Amygdala (tissue), 56 donors: ENCODE results near the gene CCDC178.

Experiments
- DNase-seq, 56 donors: peaks; one replicate each; lab custom pipeline; 2025; lab: John Stamatoyannopoulos, UW

The CCDC178 gene

DNA sequence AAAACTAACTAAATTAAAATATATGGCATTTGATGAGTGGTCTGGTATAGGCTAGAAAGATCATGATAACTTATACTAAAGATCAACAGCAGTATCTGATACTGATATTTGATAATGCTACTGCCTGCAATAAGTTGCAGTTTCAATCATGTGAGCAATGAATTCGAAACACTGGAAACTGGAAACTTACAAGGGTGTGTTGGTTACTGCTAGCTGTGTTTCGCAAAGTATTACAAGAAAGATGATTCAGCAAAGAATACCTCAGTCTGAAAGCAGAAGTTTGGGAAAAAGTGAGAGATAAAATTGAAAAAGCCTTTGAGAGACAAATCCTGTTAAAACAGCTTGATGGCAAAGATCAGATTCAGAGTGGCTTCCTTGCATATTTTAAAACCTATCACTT, 294.5 kb downstream of the CCDC178 start:
- no peak for DNase-seq

DNA sequence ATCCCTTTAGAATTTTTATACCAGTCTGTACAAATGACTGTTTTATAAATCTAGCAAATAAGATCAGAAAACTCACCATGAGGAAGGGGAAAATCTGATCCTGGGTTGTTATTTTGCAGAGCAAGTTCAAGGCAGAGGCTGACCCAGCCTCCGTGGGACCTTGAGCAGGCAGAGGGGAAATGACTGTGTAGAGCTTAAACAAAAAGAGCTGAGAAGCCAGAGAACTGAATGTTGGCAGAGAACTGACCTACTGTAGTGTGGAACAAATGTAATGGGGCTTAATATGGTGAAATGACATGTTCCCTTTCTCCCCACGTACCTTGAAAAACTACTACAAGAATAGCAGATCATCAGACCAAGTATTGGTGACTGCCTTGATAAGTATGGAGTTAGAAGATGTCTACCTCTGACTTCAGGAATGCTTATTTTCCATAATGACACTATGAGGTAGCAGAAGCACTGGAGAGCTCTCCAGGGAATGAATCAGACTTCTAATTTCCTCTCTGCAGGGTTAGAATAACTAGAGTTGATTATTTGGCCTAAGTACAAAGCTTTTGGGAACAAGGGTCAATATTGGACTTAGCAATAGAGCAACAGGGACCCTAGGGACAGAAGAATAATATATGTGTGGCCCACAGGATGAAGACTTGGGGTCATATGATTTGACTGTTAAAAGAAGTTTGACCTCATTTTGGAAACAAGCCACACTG, 304.4 kb downstream of the CCDC178 start:
- DNase-seq: no peak

DNA sequence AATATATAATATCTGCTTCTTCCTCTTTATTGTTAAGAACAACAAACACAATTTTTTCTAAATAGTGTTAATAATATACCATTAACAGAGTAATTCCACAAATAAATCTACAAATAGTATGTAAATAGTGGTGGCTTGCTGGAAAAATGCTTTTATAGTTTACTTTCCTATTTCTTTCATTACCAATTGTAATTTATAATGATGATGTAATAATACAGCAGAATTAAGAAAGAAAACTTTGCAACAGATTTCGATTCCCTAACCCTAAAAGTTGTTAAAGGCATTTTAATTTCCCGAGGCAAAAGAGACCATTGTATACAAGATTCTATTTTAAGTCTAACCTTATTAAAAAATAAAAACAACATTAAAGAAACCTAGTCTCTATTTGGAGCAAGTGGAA, 307.9 kb downstream of the CCDC178 start:
- DNase-seq: no peak

DNA sequence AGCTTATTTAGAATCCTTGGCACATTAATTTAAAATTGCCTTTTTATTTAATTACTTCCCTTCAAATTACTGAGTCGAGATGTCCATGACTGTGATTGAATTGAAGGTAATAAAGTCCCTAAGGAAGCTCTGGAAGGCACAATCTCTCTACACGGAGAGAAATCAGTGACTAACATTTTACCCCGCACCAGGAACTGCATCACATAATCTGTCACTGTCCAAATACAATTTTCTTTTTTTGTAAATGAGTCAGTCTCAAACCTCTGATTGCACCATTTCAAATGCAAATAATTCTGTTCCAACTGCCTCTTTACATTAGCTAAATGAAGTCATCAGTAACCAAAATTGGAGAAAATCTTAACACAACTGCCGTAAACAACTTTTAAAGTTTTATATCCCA, 311.9 kb downstream of the CCDC178 start:
- DNase-seq: no peak

DNA sequence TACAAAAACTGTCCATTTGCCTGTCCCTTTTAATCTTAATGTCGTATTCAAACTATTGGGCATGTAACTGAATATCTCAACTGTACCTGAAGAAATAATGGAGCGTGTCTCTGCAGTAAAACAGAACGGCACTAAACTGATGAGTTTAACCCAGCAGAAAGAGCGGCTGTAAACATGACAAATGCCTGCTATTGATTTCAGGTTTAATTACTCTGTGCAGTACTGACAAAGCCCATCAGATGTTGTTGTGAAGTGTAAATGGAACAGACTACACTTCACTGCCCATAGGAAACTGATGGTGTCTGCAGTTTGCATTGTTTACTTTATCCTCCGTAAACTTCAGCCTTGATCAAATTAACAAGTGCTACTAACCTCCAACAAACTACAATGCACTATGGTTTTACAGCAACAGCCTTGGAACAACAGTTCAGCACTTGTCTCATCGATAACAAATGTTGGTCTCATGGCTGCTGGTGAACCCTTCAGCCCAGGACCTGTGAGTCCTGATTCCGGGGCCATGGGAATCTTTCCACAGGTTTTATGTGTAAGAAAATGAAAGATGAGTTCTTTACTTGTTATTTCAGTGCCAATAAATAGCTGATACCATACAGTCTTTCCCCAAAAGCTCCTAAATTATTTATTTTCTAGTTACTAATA, 316.5 kb downstream of the CCDC178 start:
- DNase-seq: no peak

DNA sequence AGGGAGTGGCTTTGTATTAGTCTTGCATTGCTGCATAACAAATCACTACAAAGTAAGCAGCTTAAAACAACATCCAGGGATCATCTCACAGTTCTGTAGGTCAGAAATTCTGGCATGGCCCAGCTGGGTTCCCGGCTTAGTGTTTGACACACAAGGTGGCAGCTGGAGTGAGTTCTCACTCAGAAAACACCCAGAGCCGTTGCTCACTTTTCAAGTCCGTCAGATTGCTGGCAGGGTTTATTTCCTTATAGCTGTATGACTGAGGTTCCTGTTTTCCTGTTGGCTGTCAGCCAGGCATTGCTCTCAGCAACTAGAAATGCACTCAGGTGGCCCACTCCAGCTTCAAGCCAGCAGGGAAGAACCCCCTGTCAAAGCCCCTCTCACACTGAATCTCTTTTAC, 324.1 kb downstream of the CCDC178 start:
- no peak for DNase-seq

DNA sequence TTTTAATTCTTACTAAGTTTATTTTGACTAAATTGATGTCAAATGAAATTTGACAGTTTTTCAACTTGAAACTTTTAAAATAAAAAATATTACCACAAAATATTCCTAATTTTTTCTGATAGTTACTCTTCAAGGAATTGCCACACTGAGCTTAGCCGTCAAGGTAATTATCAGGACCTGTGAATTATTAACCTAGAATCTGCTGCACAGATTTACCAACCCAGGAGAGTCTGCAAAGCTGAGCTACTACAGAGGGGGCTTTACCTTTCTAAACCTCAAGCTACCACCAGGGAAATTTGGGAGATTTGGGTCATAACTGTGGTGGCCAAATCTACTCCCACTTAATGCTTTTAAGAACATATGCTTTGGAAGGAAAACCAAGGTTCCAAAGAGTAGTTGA, 324.6 kb downstream of the CCDC178 start:
- DNase-seq: no peak

DNA sequence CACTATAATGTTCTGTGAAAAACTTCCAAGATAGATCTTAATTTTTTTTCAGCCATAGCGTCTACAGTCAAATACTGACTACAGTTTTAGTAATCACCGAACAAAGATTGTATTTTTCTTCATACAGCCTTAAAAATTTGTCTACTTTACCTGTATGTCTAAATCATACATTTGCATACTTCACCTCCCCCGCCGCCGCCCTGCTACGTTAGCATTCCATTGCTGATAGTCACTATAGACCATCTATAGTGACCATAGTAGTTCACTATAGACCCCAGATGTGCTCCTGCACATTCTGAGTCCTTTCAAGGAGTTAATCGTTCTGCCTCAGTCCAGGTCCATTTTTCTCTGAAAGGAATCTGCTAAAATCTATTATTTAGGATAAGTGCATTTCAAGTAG, 325.0 kb downstream of the CCDC178 start:
- DNase-seq: no peak

DNA sequence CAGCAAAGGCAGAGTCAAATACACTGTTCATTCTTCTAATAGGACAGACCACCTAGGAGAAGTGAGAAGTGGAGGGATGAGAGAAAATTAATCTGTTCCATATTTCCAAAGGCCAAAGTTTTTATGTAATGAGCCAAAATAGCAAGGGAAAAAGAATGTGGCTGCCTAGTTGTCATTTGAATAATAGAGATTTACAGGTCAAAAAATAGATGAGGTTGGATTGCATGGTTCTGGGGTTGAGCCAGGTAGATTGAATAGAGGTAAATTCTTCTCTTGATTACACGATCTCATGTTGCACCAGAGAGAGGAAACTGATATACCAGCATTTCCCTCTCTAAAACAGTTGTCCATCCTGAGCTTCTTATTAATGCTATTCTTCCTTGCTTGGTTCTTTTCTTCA, 325.8 kb downstream of the CCDC178 start:
- DNase-seq: no peak

DNA sequence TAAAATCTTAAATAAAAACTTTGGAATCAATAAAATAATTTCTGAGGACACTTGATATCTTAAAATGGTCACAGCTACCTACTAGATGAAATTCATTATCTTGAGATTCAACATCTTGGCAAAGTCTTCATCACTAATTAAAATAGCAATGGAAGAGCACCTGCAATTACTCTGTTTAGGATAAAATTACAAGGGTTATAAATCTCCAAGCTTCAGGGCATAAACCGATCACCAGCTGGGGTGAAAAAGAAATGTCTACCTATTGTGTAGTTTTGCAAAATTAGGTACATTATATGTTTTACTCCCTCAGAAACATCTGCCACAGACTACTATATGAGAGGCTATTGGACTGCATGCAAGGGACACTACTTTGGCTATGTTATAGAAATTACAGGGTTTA, 327.1 kb downstream of the CCDC178 start:
- no peak for DNase-seq

DNA sequence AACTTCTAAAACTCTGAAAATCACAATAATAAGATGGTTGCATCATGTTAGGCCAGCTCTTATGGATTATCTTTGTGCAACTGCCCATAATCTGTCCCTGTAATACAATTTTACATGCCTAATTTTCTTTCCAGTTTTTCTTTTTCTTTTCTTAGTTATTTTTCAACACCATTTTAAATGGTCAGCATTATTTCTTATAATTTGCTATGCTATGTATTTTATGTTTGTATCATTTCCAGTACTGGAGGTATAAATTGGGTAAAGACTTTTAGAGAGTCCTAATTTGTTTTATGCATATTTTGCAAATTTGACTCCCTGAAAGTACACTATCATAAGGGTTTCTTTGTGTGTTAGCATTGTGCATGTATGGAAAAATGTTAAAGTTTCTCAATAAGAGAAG, 333.0 kb downstream of the CCDC178 start:
- DNase-seq: no peak

DNA sequence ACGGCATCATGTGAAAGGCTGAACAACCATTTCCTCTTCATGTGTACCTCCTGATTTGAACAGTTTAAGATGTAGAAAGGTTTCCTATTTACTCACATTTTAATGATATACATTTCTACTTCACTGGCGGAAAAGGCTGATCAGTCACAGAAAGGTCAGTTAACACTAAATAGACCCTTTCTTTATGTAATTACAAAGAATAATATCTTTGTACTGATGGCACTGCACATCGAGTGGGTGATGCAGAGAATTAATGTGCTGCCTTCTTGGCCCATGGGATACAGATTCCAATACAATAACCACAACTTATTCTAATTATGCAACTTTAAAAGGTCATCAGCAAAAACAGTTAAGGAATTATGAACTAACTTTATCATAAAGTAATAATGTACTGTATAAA, 339.2 kb downstream of the CCDC178 start:
- DNase-seq: no peak

DNA sequence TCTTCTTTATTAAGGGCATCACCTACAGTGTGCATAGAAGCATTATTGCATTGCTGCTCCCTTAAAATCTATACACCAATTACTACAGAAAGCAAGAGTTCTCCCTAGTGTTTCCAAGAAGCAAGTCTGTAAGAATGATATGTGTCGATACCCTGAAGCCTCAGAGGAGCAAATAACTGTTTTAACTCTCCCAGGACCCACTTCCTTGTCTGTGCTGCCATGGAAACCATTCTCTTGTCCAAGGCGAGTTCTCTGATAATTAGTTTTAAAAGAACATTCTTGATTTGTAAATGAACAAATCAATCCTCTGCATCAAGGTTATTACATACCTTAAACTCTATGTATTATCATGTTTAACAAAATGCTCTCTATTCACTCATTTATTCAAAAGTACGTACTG, 340.9 kb downstream of the CCDC178 start:
- no peak for DNase-seq

DNA sequence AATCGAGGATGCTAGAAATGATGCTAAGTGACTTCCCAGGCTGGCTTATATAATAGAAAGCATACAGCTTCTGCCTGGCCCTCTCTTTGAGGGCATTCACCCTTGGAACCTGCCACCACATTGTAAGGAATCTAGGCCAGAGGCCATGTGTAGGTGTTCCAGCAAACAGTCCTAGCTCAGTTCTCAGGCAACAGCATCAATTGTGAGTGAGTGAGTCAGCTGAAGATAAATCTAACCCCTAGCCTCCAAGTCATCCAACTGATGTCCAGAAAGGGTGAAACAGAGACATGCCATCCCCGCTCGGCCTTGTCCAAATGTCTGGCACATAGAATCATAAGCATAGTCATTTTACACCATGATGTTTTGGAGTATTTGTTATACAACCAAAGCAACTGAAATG, 343.4 kb downstream of the CCDC178 start:
- no peak for DNase-seq

DNA sequence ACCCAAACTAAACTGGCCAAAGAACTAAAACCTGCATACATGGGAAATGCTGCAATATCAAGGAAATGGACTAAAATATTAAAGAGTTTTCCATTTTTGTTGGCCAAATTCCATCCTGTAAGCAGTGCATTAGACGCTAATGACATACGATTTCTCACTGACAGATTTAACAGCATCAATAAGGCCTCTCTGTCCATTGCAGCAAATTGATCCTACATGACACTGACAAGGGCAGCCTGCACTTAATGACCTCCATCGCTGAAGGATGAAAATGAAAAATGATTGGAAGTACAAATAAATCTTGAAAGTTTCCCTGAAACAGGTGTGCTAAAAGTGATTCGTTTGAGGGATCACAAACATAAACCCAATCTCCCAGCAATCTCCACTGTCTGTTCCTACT, 350.1 kb downstream of the CCDC178 start:
- DNase-seq: no peak

DNA sequence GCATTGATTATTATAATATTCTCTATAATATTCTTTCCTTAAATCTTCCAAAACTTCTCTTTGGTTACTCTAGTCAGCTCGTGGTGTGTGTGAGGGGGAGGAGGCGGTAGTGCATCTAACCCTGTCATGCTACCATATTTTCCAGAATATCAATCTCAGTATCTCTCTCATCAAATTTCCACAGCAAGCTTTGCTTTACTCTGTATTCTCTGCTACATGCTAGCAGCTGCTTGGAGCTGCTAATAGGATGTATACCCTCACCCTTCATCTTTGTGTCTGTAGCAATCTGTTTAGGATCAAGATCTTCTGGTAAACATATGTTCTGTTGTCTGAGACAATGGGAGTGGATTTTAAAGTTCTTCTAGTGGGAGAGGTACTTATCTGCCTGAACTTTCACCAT, 363.9 kb downstream of the CCDC178 start:
- DNase-seq: no peak

DNA sequence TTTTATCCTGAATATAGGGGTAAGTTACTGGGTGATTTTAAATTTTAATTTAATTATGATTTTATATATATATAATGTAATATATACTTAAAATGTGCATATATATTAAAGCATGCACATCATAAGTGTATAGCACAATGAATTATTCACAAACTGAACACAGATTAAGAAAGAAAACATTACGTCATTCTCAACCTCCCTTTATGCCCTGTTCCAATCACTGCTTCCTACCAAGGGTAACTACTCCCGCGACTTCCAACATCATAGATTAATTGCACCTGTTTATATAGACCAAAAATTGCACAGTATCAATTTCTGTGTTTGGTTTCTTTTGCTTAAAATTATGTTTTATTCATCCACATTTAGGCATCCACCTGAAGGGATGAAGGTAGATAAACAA, 366.4 kb downstream of the CCDC178 start:
- no peak for DNase-seq

DNA sequence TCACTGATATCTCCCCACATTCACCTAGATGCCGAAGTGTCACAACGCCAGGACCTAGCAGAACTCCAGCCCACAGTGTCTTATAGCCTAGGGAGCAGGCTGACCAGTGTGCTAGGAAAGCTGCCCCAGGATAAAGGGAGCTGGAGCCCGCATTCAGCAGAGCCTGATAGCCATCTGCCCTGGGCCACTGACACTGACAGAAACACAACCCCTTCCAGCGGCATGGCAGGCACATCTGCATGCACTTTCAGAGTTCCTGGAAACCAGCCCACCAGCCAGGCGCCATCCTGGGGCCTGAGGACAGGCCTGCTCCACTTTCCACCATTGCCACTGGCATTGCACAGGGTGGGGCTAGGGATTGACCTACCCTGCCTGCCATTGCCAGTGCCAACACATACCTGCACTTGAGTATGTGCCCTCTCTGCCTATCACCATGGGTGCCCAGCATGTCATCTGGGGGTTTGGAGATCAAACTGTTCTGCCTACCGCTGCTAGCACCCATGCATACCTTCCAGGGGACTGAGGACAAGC, 377.6 kb downstream of the CCDC178 start:
- DNase-seq: no peak

DNA sequence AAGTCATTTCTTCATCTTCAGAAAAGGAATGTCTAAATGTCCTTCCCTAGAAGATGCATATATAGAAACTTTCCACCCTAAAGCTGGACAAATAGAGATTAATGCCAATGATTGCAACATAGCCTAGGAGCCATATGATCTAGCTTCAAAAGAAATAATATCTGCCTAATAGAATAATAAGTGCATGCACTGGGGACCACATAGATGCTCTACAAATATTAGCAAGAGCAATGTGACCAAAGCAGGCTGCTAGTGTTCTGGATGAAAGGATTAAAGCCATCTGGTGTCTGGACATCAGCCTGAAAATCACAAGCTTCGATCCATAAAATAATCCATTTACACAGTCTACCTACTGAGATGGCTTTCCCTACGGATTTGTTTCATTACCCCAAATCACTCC, 387.6 kb downstream of the CCDC178 start:
- no peak for DNase-seq

DNA sequence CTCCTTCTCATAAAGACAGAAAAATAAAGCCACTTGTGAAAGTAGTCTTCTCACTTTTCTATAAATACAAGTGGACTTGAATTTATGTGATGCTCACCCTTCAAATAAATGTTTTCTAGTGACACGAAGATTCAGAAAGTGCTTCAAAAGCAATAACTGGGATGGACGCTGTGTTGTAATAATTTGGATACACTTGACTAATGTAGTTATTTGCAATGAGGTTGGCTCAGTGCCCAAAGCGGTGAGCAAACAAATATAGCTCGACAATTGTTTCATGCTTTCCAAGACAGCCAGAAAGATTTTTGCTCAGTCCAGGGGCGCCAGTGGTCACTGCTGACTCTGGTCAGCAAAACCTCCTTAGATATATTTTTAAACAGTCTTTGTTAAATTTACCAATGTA, 389.1 kb downstream of the CCDC178 start:
- peak in 3 of 56 donors; percentile 1 to 10 (median 2) for DNase-seq

DNA sequence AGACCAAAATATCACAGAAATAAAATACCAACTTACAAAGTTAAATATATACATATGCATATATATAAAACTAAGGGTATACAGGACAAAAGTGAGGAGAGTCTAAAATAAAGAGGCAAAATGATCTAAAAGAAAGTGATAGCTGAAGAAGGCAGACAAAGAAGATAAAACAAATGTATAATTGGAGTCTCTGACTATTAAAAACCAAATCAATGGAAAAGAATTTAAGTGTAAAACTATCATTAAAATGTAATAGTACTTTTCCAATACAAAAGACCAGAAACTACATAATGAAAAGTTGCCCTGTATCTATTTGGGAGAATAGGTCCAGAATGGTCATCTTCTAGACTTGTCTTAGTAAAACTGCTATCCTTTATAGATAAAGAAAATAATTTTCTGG, 400.3 kb downstream of the CCDC178 start:
- DNase-seq: no peak

DNA sequence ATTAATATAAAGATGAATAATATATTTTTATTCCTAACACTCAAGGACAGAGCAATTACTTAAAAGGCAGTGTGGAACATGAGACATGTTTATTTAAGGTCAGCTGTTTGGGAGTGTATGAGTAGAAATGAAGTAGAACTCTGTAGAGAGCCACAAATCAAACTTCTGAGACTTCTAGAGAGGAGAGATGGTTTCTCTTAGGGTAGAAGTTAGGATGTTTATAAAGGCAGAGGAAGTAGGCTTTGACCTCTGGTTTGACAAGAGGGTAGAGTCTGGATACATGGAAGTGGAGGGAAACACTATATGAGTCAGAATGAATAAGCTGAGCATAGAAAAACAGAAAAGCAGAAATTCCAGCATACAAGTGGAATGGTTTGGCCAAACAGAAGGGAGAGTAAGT, 405.6 kb downstream of the CCDC178 start:
- no peak for DNase-seq
